Measurements from ENCODE around the gene DSPP. TPM values are rescaled to one million over a fixed set of nuclear protein-coding genes. Genes with fewer than 3 reads are reported as not detected.

The DSPP gene
- total RNA-seq, 2 experiments from 2014 or later = not detected

- Mint-ChIP-seq H3K9me3 (no peaks in the 10 kb centered on the region), H3K4me3 (no peak overlapping the region), H3K36me3 (ENCODE audit: low read depth) (no peaks in the 10 kb centered on the region), H3K27ac (no peak overlapping the region), H3K4me1 (ENCODE audit: low read depth) (no peaks in the 10 kb centered on the region), H3K27me3 (peaks cover 22% of the 10 kb centered on the region)
- ChIA-PET CTCF (no interaction called here), POLR2A (interaction anchor here (0.6 kb wide), 1 partner anchor 1543 kb away, joined by 3 read pairs; no protein-coding TSS in a partner anchor)
- intact Hi-C loops (cut with DNase I, micrococcal nuclease) = no loop called here
- Histone ChIP-seq H3K27me3 (ENCODE audit: control insufficient read depth in 1 of 2, insufficient read depth in 2 of 2, low read length in 2 of 2) (no peaks in the 10 kb centered on the region), H3K4me1 (ENCODE audit: insufficient read depth, low read length) (no peaks in the 10 kb centered on the region), H3K36me3 (ENCODE audit: insufficient read depth, low read length) (no peaks in the 10 kb centered on the region), H3K9me3 (ENCODE audit: control insufficient read depth in 1 of 2, insufficient read depth in 1 of 2, low read length in 2 of 2) (no peaks in the 10 kb centered on the region), H3K27ac (ENCODE audit: low read depth in 1 of 2, low read length in 2 of 2) (no peak overlapping the region), H3K4me3 (ENCODE audit: low read length) (no peak overlapping the region)
- TF ChIP-seq CTCF (IDR thresholded peaks at IDR 0.05) = no peak
- DNase-seq (no peak), ATAC-seq (ENCODE audit: poor library complexity) (no peak)
Measured at GRCh38 chr4:87657525-87657924, 49.2 kb downstream of the DSPP start.

- intact Hi-C loops (cut with DNase I, micrococcal nuclease) = no loop called here
- Mint-ChIP-seq H3K36me3 (ENCODE audit: low read depth) (no peaks in the 10 kb centered on the region), H3K9me3 (no peaks in the 10 kb centered on the region), H3K4me1 (ENCODE audit: low read depth) (no peaks in the 10 kb centered on the region), H3K4me3 (no peak overlapping the region), H3K27me3 (peaks cover 17% of the 10 kb centered on the region), H3K27ac (no peak overlapping the region)
- Histone ChIP-seq H3K27me3 (ENCODE audit: control insufficient read depth in 1 of 2, insufficient read depth in 2 of 2, low read length in 2 of 2) (no peaks in the 10 kb centered on the region), H3K9me3 (ENCODE audit: control insufficient read depth in 1 of 2, insufficient read depth in 1 of 2, low read length in 2 of 2) (no peaks in the 10 kb centered on the region), H3K27ac (ENCODE audit: low read depth in 1 of 2, low read length in 2 of 2) (no peak overlapping the region), H3K4me1 (ENCODE audit: insufficient read depth, low read length) (no peaks in the 10 kb centered on the region), H3K36me3 (ENCODE audit: insufficient read depth, low read length) (no peaks in the 10 kb centered on the region), H3K4me3 (ENCODE audit: low read length) (no peak overlapping the region)
- POLR2A ChIA-PET = no interaction called here
- DNase-seq (no peak), ATAC-seq (ENCODE audit: poor library complexity) (no peak)
- TF ChIP-seq CTCF (IDR thresholded peaks at IDR 0.05) = no peak
- CTCF ChIA-PET = no interaction called here
Measured at GRCh38 chr4:87659247-87659931, 51.1 kb downstream of the DSPP start.

DNA sequence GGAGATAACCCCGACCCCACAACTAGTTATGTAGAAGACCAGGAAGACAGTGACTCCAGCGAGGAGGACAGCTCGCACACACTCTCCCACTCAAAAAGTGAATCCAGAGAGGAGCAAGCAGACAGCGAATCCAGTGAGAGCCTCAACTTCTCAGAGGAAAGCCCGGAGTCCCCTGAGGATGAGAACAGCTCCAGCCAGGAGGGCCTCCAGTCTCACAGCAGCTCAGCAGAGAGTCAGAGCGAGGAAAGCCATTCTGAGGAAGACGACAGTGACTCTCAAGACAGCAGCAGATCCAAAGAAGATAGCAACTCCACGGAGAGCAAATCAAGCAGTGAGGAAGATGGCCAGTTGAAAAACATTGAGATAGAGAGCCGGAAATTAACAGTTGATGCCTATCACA is 54.5 kb downstream of the DSPP start:
- Histone ChIP-seq H3K27ac (ENCODE audit: low read depth in 1 of 2, low read length in 2 of 2) (no peak overlapping the region), H3K27me3 (ENCODE audit: control insufficient read depth in 1 of 2, insufficient read depth in 2 of 2, low read length in 2 of 2) (no peaks in the 10 kb centered on the region), H3K9me3 (ENCODE audit: control insufficient read depth in 1 of 2, insufficient read depth in 1 of 2, low read length in 2 of 2) (no peaks in the 10 kb centered on the region), H3K36me3 (ENCODE audit: insufficient read depth, low read length) (no peaks in the 10 kb centered on the region), H3K4me3 (ENCODE audit: low read length) (no peak overlapping the region), H3K4me1 (ENCODE audit: insufficient read depth, low read length) (no peaks in the 10 kb centered on the region)
- intact Hi-C loops (cut with DNase I, micrococcal nuclease) = no loop called here
- H3K9me3 Mint-ChIP-seq = no peaks in the 10 kb centered on the region
- H3K4me1 Mint-ChIP-seq (ENCODE audit: low read depth) = no peaks in the 10 kb centered on the region
- DNase-seq = no peak
- H3K27me3 Mint-ChIP-seq = peaks cover 14% of the 10 kb centered on the region
- H3K27ac Mint-ChIP-seq = no peak overlapping the region
- no peak for ATAC-seq (ENCODE audit: poor library complexity)
- CTCF ChIA-PET = no interaction called here
- POLR2A ChIA-PET = no interaction called here
- H3K36me3 Mint-ChIP-seq (ENCODE audit: low read depth) = no peaks in the 10 kb centered on the region
- no peak overlapping the region for H3K4me3 Mint-ChIP-seq
- no peak for TF ChIP-seq CTCF (IDR thresholded peaks at IDR 0.05)

Other genes with a start within 250 kb of the DSPP start
- 10 to 100 TPM; 34.9 to 36.5 TPM for gene HSD17B11, start 217.3 kb upstream of the DSPP start, total RNA-seq
- gene NUDT9, start 186.0 kb upstream of the DSPP start, total RNA-seq = 1 to 10 TPM; 4.4 to 4.8 TPM
- gene SPARCL1, start 79.2 kb upstream of the DSPP start, total RNA-seq = not detected
- not detected for gene DMP1, start 41.8 kb downstream of the DSPP start, total RNA-seq
- not detected for gene IBSP, start 191.0 kb downstream of the DSPP start, total RNA-seq
- gene MEPE, start 224.4 kb downstream of the DSPP start, total RNA-seq = not detected

Measured in CD4-positive, alpha-beta T cell (primary cell).